Measurements from ENCODE around the gene IFIT3. TPM values are rescaled to one million over a fixed set of nuclear protein-coding genes. Genes with fewer than 3 reads are reported as not detected.

Gene IFIT3
- total and polyA plus RNA-seq, 2 of the 8 experiments (the other 6 are each of a cell fraction or from before 2014, with no cell fraction given): 0.12 to 0.84 TPM

DNA sequence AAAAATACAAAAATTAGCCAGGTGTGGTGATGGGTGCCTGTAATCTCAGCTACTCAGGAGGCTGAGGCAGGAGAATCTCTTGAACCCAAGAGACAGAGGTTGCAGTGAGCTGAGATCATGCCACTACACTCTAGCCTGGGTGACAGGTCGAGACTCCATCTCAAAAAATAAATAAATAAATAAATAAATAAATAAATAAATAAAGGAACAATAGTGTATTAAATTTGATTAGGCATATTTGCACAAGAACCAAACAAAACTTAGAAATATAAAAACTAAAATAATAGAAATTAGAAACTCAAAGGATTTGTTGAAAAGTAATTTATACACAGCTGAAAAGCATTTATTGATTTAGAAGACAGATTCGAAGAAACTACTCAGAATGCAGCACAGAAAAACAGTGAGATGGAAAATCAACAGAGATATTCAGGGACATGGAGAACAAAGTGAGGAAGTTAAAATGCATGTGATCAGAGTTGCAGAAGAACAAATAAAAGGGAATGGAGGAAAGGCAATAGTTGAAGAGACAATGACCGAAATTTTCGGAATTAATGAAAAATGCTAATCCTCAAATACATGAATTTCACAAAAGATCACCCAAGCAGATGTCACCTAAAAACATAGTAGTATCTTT, 17.7 kb downstream of the IFIT3 start:
- H3K27me3 ChIP-seq (replicated peaks in 1 of 4; ENCODE audit: control insufficient read depth in 3 of 4, extremely low read depth in 1 of 4, insufficient read depth in 3 of 4, low read length in 3 of 4): no peaks in the 10 kb centered on the region
- H3K23ac ChIP-seq (ENCODE audit: insufficient read length): no peak overlapping the region
- H2AK5ac ChIP-seq (ENCODE audit: low read depth, low read length): no peak overlapping the region
- DNase-seq (ENCODE audit: low read depth in 1 of 2, low spot score in 2 of 2) (no peak), FAIRE-seq (no peak)
- no peak overlapping the region for H4K5ac ChIP-seq (ENCODE audit: insufficient read length, low read depth, low read length)
- WGBS, 2 experiments (ENCODE audit: extremely low coverage in 1 of 2, insufficient coverage in 1 of 2, insufficient read length in 1 of 2, insufficient replicate concordance in 2 of 2, low coverage in 1 of 2, low lambda C conversion rate in 2 of 2, missing lambda C conversion rate in 1 of 2): 82% methylated on average over 4 of the region's 4 CpGs; no CpG with 5 or more reads in 1 of the 2 experiments
- H3K9me3 ChIP-seq (ENCODE audit: insufficient read depth in 2 of 2, low read depth in 1 of 2, low read length in 1 of 2): no peaks in the 10 kb centered on the region
- H2BK12ac ChIP-seq (ENCODE audit: low read depth, low read length): no peak overlapping the region
- no peak overlapping the region for H4K8ac ChIP-seq (ENCODE audit: extremely low read depth, insufficient read depth, low read length)
- no peaks in the 10 kb centered on the region for H3K36me3 ChIP-seq (ENCODE audit: control insufficient read depth in 2 of 4, insufficient read depth in 4 of 4, low read length in 3 of 4)
- no peak overlapping the region for H2BK20ac ChIP-seq (ENCODE audit: low read length)
- H3K14ac ChIP-seq (ENCODE audit: insufficient read length): no peak overlapping the region
- H4K91ac ChIP-seq (replicated peaks; ENCODE audit: insufficient read length, low read length): no peak overlapping the region
- CTCF ChIA-PET (ENCODE audit: partially characterized antibody): interaction anchor here (1.0 to 3.8 kb wide), 3 partner anchors 24 to 83 kb away, joined by 4 to 21 read pairs (median 4); no protein-coding TSS in a partner anchor
- no peak overlapping the region for H3K18ac ChIP-seq (ENCODE audit: extremely low read depth, low read length)
- H2AFZ ChIP-seq (ENCODE audit: low read length): 0 out of 2 replicates have a peak overlapping the region, but pooled peaks have one; percentile 27
- no peaks in the 10 kb centered on the region for H3K23me2 ChIP-seq (ENCODE audit: low read depth, low read length)
- POLR2A ChIA-PET (ENCODE audit: partially characterized antibody): interaction anchor here (1.5 kb wide), 1 partner anchor 18 kb away, joined by 4 read pairs; no protein-coding TSS in a partner anchor
- no peak overlapping the region for H3K4ac ChIP-seq (replicated peaks; ENCODE audit: insufficient read length, low read depth, low read length)
- peaks cover 7 to 26% (median 13%) of the 10 kb centered on the region in 4 experiments; a peak in 6 of 7 replicates for H3K4me1 ChIP-seq (replicated peaks in 1 of 4; ENCODE audit: control insufficient read depth in 3 of 4, insufficient read depth in 4 of 4, low read length in 3 of 4)
- no peaks in the 10 kb centered on the region for H4K20me1 ChIP-seq (replicated peaks in 1 of 2; ENCODE audit: control insufficient read depth in 1 of 2, insufficient read depth in 2 of 2, low read length in 2 of 2)
- H3K4me3 ChIP-seq (ENCODE audit: extremely low read depth in 1 of 4, insufficient read depth in 2 of 4, low read depth in 3 of 4, low read length in 4 of 4): no peak overlapping the region
- no peak overlapping the region for H2BK15ac ChIP-seq (ENCODE audit: low read length)
- no peak overlapping the region for H2BK120ac ChIP-seq (replicated peaks; ENCODE audit: low read depth, low read length)
- H3K4me2 ChIP-seq (ENCODE audit: insufficient read depth in 1 of 2, low read depth in 2 of 2, low read length in 2 of 2): no peak overlapping the region
- no peak overlapping the region for H3K9ac ChIP-seq (replicated peaks in 1 of 4; ENCODE audit: extremely low read depth in 1 of 4, low read depth in 3 of 4, low read length in 3 of 4)
- H2BK5ac ChIP-seq (ENCODE audit: low read depth, low read length): no peak overlapping the region
- H3K79me2 ChIP-seq (ENCODE audit: control insufficient read depth in 1 of 2, insufficient read depth in 2 of 2, low read length in 2 of 2): no peaks in the 10 kb centered on the region
- H3K79me1 ChIP-seq (ENCODE audit: low read depth, low read length): no peaks in the 10 kb centered on the region
- H3K56ac ChIP-seq (replicated peaks; ENCODE audit: insufficient read length, low read depth, low read length): no peak overlapping the region
- no peak overlapping the region for H3K27ac ChIP-seq (ENCODE audit: low read depth, low read length)
- TF ChIP-seq EP300 (IDR thresholded peaks at IDR 0.05; ENCODE audit: borderline replicate concordance in 1 of 2, low read depth in 2 of 2, low read length in 2 of 2) (no peak), CEBPB (IDR thresholded peaks at IDR 0.05; ENCODE audit: low read depth, low read length) (no peak), RXRA (IDR thresholded peaks at IDR 0.05; ENCODE audit: insufficient read depth, low read depth, low read length) (no peak), TAF1 (IDR thresholded peaks at IDR 0.05; ENCODE audit: low read depth, low read length) (no peak), EZH2 (IDR thresholded peaks at IDR 0.05; ENCODE audit: low read depth, low read length, severe bottlenecking) (no peak), SIX5 (IDR thresholded peaks at IDR 0.05; ENCODE audit: low read depth, low read length) (no peak), EGR1 (IDR thresholded peaks at IDR 0.05; ENCODE audit: borderline replicate concordance, low read depth, low read length) (no peak), RBBP5 (IDR thresholded peaks at IDR 0.05; ENCODE audit: borderline replicate concordance, low read depth, low read length) (no peak), CBX5 (IDR thresholded peaks at IDR 0.05; ENCODE audit: low read depth, low read length) (no peak), HDAC2 (IDR thresholded peaks at IDR 0.05; ENCODE audit: borderline replicate concordance in 1 of 2, low read depth in 2 of 2, low read length in 2 of 2) (no peak)
- TF ChIP-seq, protein P1, sequence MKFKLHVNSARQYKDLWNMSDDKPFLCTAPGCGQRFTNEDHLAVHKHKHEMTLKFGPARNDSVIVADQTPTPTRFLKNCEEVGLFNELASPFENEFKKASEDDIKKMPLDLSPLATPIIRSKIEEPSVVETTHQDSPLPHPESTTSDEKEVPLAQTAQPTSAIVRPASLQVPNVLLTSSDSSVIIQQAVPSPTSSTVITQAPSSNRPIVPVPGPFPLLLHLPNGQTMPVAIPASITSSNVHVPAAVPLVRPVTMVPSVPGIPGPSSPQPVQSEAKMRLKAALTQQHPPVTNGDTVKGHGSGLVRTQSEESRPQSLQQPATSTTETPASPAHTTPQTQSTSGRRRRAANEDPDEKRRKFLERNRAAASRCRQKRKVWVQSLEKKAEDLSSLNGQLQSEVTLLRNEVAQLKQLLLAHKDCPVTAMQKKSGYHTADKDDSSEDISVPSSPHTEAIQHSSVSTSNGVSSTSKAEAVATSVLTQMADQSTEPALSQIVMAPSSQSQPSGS (IDR thresholded peaks at IDR 0.05; ENCODE audit: low read length): no peak
